HEK293 (cell line): ENCODE measurements around the gene VIT.

Experiments used
- KLF16 ChIP-seq: fragments of 450-650 bp; formaldehyde crosslinking; IDR thresholded peaks from 2 replicates; pipeline ENCODE4 v1.5.1; 2017; ENCODE audit warnings: missing biosample characterization, missing genetic modification characterization
- YY1 ChIP-seq: fragments of 450-650 bp; formaldehyde crosslinking; IDR thresholded peaks from 2 replicates; pipeline ENCODE4 v1.5.1; 2018; ENCODE audit warnings: missing biosample characterization, missing genetic modification characterization
- ZNF274 ChIP-seq, 2 experiments: fragments of 200-500 bp in 1 of 2; fragments of 450-650 bp in 1 of 2; sonication (Bioruptor generic) in 1 of 2; formaldehyde crosslinking in 1 of 2; IDR thresholded peaks; 2 replicates each; pipeline versions ENCODE4 v1.5.1 to v1.6.1; 2014 to 2016; ENCODE audit warnings: borderline replicate concordance in 1 of 2, inconsistent platforms in 1 of 2, low read length in 1 of 2, missing biosample characterization in 1 of 2, missing genetic modification characterization in 1 of 2
- ZNF433 ChIP-seq: fragments of 450-650 bp; formaldehyde crosslinking; IDR thresholded peaks from 2 replicates; pipeline ENCODE4 v1.5.1; 2016; ENCODE audit warnings: missing biosample characterization, missing genetic modification characterization, low read depth
- ZNF610 ChIP-seq: fragments of 450-650 bp; formaldehyde crosslinking; IDR thresholded peaks from 2 replicates; pipeline ENCODE4 v1.5.1; 2016; ENCODE audit warnings: missing biosample characterization, missing genetic modification characterization, borderline replicate concordance
- ZNF660 ChIP-seq: fragments of 450-650 bp; IDR thresholded peaks from 2 replicates; pipeline ENCODE4 v1.5.1; 2018; ENCODE audit warnings: missing biosample characterization, mild to moderate bottlenecking, missing genetic modification characterization
- ZNF670 ChIP-seq: fragments of 450-650 bp; formaldehyde crosslinking; IDR thresholded peaks from 2 replicates; pipeline ENCODE4 v1.5.1; 2016; ENCODE audit warnings: missing biosample characterization, missing genetic modification characterization, low read depth
- ZNF791 ChIP-seq: fragments of 450-650 bp; formaldehyde crosslinking; IDR thresholded peaks from 2 replicates; pipeline ENCODE4 v1.5.1; 2016; ENCODE audit warnings: missing biosample characterization, missing genetic modification characterization
- ZNF830 ChIP-seq: fragments of 450-650 bp; IDR thresholded peaks from 2 replicates; pipeline ENCODE4 v1.5.0; 2018; ENCODE audit warnings: missing biosample characterization, missing genetic modification characterization, low read depth, mild to moderate bottlenecking, moderate library complexity
- TF ChIP-seq, protein P1 (sequence below): fragments of 450-650 bp; formaldehyde crosslinking; IDR thresholded peaks from 2 replicates; pipeline ENCODE4 v1.5.1; 2016; ENCODE audit warnings: missing biosample characterization, missing genetic modification characterization
- TF ChIP-seq, protein P2 (sequence below): fragments of 450-650 bp; formaldehyde crosslinking; IDR thresholded peaks from 2 replicates; pipeline ENCODE4 v1.5.1; 2016; ENCODE audit warnings: missing biosample characterization, missing genetic modification characterization
- TF ChIP-seq, protein P3 (sequence below): IDR thresholded peaks from 2 replicates; pipeline ENCODE4 v1.6.1; 2011; ENCODE audit warnings: mild to moderate bottlenecking, low read depth, low read length, borderline replicate concordance
- TF ChIP-seq, protein P4 (sequence below): fragments of 450-650 bp; formaldehyde crosslinking; conservative IDR thresholded peaks from 2 replicates; pipeline ENCODE4 v1.5.1; 2016; ENCODE audit warnings: low read depth, missing biosample characterization, missing genetic modification characterization
- TF ChIP-seq, protein P5 (sequence below): fragments of 450-650 bp; formaldehyde crosslinking; conservative IDR thresholded peaks from 2 replicates; pipeline ENCODE4 v1.5.1; 2016; ENCODE audit warnings: low read depth, missing biosample characterization, missing genetic modification characterization

DNA sequence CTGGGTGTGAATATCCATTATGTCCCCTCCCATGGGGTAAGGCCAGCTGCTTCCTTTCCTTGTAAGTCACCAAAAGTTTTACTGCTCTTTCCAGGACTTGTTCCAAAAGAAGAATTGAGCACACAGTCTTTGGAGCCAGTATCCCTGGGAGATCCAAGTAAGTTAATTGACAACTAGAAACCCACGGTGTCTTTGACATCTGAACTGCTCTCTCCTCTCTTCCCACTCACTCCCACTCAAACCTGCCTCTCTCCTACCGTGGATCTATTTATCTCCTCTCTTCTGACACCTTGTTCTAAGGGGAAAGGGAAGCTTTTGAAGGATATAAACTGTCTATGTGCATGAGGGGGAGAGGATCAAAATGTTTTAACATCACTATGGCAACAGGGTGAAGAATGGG lies 86.7 kb downstream of the VIT start:
- TF ChIP-seq, protein P1, sequence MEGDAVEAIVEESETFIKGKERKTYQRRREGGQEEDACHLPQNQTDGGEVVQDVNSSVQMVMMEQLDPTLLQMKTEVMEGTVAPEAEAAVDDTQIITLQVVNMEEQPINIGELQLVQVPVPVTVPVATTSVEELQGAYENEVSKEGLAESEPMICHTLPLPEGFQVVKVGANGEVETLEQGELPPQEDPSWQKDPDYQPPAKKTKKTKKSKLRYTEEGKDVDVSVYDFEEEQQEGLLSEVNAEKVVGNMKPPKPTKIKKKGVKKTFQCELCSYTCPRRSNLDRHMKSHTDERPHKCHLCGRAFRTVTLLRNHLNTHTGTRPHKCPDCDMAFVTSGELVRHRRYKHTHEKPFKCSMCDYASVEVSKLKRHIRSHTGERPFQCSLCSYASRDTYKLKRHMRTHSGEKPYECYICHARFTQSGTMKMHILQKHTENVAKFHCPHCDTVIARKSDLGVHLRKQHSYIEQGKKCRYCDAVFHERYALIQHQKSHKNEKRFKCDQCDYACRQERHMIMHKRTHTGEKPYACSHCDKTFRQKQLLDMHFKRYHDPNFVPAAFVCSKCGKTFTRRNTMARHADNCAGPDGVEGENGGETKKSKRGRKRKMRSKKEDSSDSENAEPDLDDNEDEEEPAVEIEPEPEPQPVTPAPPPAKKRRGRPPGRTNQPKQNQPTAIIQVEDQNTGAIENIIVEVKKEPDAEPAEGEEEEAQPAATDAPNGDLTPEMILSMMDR (tag by site-specific recombination) = no peak
- TF ChIP-seq, protein P2, sequence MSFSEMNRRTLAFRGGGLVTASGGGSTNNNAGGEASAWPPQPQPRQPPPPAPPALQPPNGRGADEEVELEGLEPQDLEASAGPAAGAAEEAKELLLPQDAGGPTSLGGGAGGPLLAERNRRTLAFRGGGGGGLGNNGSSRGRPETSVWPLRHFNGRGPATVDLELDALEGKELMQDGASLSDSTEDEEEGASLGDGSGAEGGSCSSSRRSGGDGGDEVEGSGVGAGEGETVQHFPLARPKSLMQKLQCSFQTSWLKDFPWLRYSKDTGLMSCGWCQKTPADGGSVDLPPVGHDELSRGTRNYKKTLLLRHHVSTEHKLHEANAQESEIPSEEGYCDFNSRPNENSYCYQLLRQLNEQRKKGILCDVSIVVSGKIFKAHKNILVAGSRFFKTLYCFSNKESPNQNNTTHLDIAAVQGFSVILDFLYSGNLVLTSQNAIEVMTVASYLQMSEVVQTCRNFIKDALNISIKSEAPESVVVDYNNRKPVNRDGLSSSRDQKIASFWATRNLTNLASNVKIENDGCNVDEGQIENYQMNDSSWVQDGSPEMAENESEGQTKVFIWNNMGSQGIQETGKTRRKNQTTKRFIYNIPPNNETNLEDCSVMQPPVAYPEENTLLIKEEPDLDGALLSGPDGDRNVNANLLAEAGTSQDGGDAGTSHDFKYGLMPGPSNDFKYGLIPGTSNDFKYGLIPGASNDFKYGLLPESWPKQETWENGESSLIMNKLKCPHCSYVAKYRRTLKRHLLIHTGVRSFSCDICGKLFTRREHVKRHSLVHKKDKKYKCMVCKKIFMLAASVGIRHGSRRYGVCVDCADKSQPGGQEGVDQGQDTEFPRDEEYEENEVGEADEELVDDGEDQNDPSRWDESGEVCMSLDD (tag by site-specific recombination) = no peak
- no peak for TF ChIP-seq ZNF274 (IDR thresholded peaks at IDR 0.05; ENCODE audit: low read length)
- TF ChIP-seq ZNF274 (tag by site-specific recombination; IDR thresholded peaks at IDR 0.05; ENCODE audit: borderline replicate concordance) = no peak
- TF ChIP-seq ZNF610 (tag by site-specific recombination) = no peak
- TF ChIP-seq ZNF660 (tag by site-specific recombination) = no peak
- TF ChIP-seq KLF16 (tag by site-specific recombination) = no peak
- TF ChIP-seq, protein P3, sequence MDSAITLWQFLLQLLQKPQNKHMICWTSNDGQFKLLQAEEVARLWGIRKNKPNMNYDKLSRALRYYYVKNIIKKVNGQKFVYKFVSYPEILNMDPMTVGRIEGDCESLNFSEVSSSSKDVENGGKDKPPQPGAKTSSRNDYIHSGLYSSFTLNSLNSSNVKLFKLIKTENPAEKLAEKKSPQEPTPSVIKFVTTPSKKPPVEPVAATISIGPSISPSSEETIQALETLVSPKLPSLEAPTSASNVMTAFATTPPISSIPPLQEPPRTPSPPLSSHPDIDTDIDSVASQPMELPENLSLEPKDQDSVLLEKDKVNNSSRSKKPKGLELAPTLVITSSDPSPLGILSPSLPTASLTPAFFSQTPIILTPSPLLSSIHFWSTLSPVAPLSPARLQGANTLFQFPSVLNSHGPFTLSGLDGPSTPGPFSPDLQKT = no peak
- no peak for TF ChIP-seq ZNF433 (tag by site-specific recombination)
- no peak for TF ChIP-seq ZNF830 (tag by site-specific recombination)
- TF ChIP-seq, protein P4, sequence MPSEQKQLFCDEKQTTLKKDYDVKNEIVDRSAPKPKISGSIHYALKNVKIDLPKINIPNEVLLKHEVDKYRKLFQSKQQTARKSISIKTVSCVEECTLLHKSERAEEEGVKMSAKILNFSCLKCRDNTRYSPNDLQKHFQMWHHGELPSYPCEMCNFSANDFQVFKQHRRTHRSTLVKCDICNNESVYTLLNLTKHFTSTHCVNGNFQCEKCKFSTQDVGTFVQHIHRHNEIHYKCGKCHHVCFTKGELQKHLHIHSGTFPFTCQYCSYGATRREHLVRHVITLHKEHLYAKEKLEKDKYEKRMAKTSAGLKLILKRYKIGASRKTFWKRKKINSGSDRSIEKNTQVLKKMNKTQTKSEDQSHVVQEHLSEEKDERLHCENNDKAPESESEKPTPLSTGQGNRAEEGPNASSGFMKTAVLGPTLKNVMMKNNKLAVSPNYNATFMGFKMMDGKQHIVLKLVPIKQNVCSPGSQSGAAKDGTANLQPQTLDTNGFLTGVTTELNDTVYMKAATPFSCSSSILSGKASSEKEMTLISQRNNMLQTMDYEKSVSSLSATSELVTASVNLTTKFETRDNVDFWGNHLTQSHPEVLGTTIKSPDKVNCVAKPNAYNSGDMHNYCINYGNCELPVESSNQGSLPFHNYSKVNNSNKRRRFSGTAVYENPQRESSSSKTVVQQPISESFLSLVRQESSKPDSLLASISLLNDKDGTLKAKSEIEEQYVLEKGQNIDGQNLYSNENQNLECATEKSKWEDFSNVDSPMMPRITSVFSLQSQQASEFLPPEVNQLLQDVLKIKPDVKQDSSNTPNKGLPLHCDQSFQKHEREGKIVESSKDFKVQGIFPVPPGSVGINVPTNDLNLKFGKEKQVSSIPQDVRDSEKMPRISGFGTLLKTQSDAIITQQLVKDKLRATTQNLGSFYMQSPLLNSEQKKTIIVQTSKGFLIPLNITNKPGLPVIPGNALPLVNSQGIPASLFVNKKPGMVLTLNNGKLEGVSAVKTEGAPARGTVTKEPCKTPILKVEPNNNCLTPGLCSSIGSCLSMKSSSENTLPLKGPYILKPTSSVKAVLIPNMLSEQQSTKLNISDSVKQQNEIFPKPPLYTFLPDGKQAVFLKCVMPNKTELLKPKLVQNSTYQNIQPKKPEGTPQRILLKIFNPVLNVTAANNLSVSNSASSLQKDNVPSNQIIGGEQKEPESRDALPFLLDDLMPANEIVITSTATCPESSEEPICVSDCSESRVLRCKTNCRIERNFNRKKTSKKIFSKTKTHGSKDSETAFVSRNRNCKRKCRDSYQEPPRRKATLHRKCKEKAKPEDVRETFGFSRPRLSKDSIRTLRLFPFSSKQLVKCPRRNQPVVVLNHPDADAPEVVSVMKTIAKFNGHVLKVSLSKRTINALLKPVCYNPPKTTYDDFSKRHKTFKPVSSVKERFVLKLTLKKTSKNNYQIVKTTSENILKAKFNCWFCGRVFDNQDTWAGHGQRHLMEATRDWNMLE = no peak
- no peak for TF ChIP-seq ZNF670 (tag by site-specific recombination)
- TF ChIP-seq, protein P5, sequence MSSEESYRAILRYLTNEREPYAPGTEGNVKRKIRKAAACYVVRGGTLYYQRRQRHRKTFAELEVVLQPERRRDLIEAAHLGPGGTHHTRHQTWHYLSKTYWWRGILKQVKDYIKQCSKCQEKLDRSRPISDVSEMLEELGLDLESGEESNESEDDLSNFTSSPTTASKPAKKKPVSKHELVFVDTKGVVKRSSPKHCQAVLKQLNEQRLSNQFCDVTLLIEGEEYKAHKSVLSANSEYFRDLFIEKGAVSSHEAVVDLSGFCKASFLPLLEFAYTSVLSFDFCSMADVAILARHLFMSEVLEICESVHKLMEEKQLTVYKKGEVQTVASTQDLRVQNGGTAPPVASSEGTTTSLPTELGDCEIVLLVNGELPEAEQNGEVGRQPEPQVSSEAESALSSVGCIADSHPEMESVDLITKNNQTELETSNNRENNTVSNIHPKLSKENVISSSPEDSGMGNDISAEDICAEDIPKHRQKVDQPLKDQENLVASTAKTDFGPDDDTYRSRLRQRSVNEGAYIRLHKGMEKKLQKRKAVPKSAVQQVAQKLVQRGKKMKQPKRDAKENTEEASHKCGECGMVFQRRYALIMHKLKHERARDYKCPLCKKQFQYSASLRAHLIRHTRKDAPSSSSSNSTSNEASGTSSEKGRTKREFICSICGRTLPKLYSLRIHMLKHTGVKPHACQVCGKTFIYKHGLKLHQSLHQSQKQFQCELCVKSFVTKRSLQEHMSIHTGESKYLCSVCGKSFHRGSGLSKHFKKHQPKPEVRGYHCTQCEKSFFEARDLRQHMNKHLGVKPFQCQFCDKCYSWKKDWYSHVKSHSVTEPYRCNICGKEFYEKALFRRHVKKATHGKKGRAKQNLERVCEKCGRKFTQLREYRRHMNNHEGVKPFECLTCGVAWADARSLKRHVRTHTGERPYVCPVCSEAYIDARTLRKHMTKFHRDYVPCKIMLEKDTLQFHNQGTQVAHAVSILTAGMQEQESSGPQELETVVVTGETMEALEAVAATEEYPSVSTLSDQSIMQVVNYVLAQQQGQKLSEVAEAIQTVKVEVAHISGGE (tag by site-specific recombination) = no peak
- no peak for TF ChIP-seq ZNF791 (tag by site-specific recombination)
- no peak for TF ChIP-seq YY1 (tag by site-specific recombination)
